Mucosa of descending colon (tissue), 3 donors: ENCODE data around the gene CGNL1. TPM values are rescaled to one million over a fixed set of nuclear protein-coding genes. Genes with fewer than 3 reads are reported as not detected.

Experiments
- ATAC-seq: fragments of 200-7000 bp; cut with Tn5 transposase; one replicate; pipeline ENCODE4 v1.9.1; 2020; ENCODE audit warnings: mild to moderate bottlenecking, moderate library complexity
- DNase-seq, 3 donors: peaks; one replicate each; pipeline ENCODE4 v3.0.0-alpha.2; 2020
- H3K36me3 ChIP-seq: fragments of 200-600 bp; one replicate; pipeline ENCODE4 v1.8.0; 2021; ENCODE audit warnings: low read depth, mild to moderate bottlenecking
- H3K4me1 ChIP-seq: fragments of 200-600 bp; one replicate; pipeline ENCODE4 v1.8.0; 2021; ENCODE audit warnings: low read depth, mild to moderate bottlenecking
- H3K4me3 ChIP-seq: fragments of 200-600 bp; one replicate; pipeline ENCODE4 v1.8.0; 2021; ENCODE audit warnings: mild to moderate bottlenecking
- H3K9me3 ChIP-seq: fragments of 200-600 bp; one replicate; pipeline ENCODE4 v1.8.0; 2021; ENCODE audit warnings: mild to moderate bottlenecking
- intact Hi-C, 2 donors: fragments of 100-400 bp; cut with DNase I in 1 of 2; cut with micrococcal nuclease in 1 of 2; formaldehyde crosslinking; loops; one replicate each; pipeline versions ENCODE4 v1.11.0 to v1.11.1; 2022; cut with DNase I, micrococcal nuclease
- total RNA-seq, 3 donors: library from RNA; stranded (reverse); fragmentation: NEBNext Ultra II Directional in 2 of 3; extraction: Animal tissue kit (Norgen Biotek cat#: 25700) in 2 of 3; gene quantifications; one replicate each; pipeline versions ENCODE4 v1.2.1 to v1.2.4, GENCODE V29; 2021 to 2023
- TF ChIP-seq, protein P1 (sequence below): fragments of 200-600 bp; IDR thresholded peaks from one replicate; pipeline ENCODE4 v1.8.0; 2022; ENCODE audit warnings: antibody characterized with exemption, mild to moderate bottlenecking
- donor health status: DM: no; HTN: no; CAD: no; lungs with moderate emphysema.
- donor health status: DM: no; HTN: no; CAD: no.
- donor health status: DM: no; HTN: yes; CAD: no.

CGNL1 gene
- total RNA-seq, 3 donors from 2014 or later, result 3.3 to 4.5 (median 3.9) TPM

DNA sequence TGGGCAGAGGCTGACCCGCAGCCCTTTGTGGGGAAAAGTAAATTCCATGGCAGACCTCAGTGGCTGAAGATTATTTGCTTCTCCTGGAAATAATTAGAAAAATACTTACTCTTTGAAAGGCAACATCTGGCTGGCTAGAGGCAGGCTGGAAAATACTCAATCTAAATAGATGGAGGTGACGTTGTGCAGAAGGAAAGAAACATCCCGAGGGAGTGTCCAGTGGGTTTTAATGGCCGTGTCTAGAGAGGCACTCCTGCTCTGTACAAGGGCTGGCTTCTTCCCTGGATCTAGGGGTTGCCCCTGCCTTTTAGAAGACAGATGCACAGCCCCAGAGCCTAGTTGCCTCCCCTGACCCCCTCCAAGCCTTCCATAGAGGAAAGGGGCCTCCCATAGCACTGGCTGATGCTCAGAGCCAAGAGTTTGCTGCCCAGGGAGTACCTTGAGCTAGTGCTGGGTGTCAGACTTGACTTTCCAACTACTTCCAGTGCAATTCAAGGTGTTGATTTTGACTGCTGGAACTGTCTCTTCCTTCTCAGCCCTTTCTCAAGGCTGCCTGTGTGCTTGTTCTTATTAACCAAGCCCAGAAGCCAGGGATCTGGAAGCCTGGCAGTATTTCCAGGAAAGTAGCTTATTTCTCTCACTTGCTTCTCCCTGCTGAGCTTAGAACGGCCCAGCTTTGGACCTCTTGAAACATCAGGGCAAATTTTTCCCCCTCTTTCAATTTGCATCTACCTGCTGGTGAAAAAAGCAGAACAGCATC lies 27.4 kb downstream of the CGNL1 start:
- TF ChIP-seq, protein P1, sequence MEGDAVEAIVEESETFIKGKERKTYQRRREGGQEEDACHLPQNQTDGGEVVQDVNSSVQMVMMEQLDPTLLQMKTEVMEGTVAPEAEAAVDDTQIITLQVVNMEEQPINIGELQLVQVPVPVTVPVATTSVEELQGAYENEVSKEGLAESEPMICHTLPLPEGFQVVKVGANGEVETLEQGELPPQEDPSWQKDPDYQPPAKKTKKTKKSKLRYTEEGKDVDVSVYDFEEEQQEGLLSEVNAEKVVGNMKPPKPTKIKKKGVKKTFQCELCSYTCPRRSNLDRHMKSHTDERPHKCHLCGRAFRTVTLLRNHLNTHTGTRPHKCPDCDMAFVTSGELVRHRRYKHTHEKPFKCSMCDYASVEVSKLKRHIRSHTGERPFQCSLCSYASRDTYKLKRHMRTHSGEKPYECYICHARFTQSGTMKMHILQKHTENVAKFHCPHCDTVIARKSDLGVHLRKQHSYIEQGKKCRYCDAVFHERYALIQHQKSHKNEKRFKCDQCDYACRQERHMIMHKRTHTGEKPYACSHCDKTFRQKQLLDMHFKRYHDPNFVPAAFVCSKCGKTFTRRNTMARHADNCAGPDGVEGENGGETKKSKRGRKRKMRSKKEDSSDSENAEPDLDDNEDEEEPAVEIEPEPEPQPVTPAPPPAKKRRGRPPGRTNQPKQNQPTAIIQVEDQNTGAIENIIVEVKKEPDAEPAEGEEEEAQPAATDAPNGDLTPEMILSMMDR, result no peak
- no peaks in the 10 kb centered on the region for H3K9me3 ChIP-seq
- intact Hi-C loops, result no loop called here
- ATAC-seq (no peak), DNase-seq (no peak)
- no peaks in the 10 kb centered on the region for H3K4me1 ChIP-seq
- H3K36me3 ChIP-seq, result no peaks in the 10 kb centered on the region
- H3K4me3 ChIP-seq, result no peak overlapping the region

- TF ChIP-seq, protein P1, result no peak
- ATAC-seq (no peak), DNase-seq (no peak)
- Histone ChIP-seq H3K4me3 (no peak overlapping the region), H3K9me3 (no peaks in the 10 kb centered on the region), H3K36me3 (no peaks in the 10 kb centered on the region), H3K4me1 (no peaks in the 10 kb centered on the region)
- intact Hi-C loops, result no loop called here
Measured at GRCh38 chr15:57405133-57405532, 28.8 kb downstream of the CGNL1 start.

GRCh38 chr15:57406062-57406772 lies 29.9 kb downstream of the CGNL1 start:
- DNase-seq (no peak), ATAC-seq (no peak)
- TF ChIP-seq, protein P1, result no peak
- intact Hi-C loops, result no loop called here
- Histone ChIP-seq H3K36me3 (no peaks in the 10 kb centered on the region), H3K4me3 (no peak overlapping the region), H3K9me3 (no peaks in the 10 kb centered on the region), H3K4me1 (no peaks in the 10 kb centered on the region)

DNA sequence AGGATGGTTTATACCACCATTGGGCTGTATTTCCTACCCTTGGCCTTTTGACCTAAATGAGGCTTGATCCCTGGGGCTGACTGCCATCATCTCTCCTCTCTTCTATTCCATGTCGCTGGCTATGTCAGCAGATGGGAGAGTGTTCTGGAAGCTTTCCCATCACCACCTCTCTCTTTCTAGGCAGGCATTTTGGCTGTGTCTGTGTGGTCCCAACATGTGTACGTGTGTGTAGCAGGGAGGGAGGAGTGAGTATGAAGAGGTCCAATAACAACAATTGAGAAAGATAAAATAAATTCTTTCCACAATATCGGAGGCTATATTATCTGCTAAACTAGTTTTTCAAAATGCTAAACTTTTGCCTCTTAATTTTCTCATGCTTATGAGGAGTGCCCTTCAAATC lies 34.1 kb downstream of the CGNL1 start:
- DNase-seq (no peak), ATAC-seq (no peak)
- TF ChIP-seq, protein P1, result no peak
- intact Hi-C loops, result no loop called here
- H3K4me3 ChIP-seq, result no peak overlapping the region
- no peaks in the 10 kb centered on the region for H3K36me3 ChIP-seq
- H3K9me3 ChIP-seq, result no peaks in the 10 kb centered on the region
- no peaks in the 10 kb centered on the region for H3K4me1 ChIP-seq

GRCh38 chr15:57411945-57412768 lies 35.9 kb downstream of the CGNL1 start:
- TF ChIP-seq, protein P1, result no peak
- Histone ChIP-seq H3K4me3 (no peak overlapping the region), H3K4me1 (no peaks in the 10 kb centered on the region), H3K36me3 (no peaks in the 10 kb centered on the region), H3K9me3 (no peaks in the 10 kb centered on the region)
- intact Hi-C loops, result no loop called here
- ATAC-seq, result no peak
- no peak for DNase-seq
